ENCODE results near the gene DGCR2. TPM values are rescaled to one million over a fixed set of nuclear protein-coding genes. Genes with fewer than 3 reads are reported as not detected.

Gene DGCR2
- total and polyA plus RNA-seq, 2 of the 8 experiments (the other 6 are each of a cell fraction or from before 2014, with no cell fraction given), result 42.3 to 62.2 TPM

DNA sequence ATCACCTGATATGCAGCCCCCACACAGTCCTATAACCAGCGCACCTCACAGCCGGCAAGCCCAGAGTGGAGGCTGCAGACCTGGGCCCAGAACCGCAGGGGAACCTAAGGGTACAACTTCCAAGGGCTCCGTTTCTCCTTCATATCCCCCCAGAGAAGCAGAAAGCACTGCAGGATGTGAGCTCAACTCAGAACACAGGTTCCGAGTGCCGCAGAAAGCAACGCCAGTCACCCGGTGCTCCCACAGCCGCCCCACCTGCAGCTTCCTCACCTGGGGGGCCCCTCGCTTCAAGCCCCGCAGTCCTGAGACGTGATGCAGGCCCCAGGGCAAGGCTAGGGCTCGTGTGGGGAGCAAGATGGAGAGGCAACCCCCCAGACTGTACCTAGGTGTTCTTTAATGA lies 11.3 kb upstream of the DGCR2 start:
- Histone ChIP-seq H3K4me3 (ENCODE audit: extremely low read depth in 1 of 4, insufficient read depth in 2 of 4, low read depth in 3 of 4, low read length in 4 of 4) (no peak overlapping the region), H3K36me3 (ENCODE audit: control insufficient read depth in 2 of 4, insufficient read depth in 4 of 4, low read length in 3 of 4) (peaks cover 2 to 21% (median 7%) of the 10 kb centered on the region in 4 experiments; a peak in 5 of 8 replicates), H4K20me1 (replicated peaks in 1 of 2; ENCODE audit: control insufficient read depth in 1 of 2, insufficient read depth in 2 of 2, low read length in 2 of 2) (peaks cover 5 to 6% of the 10 kb centered on the region in 2 experiments), H3K79me2 (ENCODE audit: control insufficient read depth in 1 of 2, insufficient read depth in 2 of 2, low read length in 2 of 2) (no peaks in the 10 kb centered on the region), H4K91ac (replicated peaks; ENCODE audit: insufficient read length, low read length) (no peak overlapping the region), H2AK5ac (ENCODE audit: low read depth, low read length) (no peak overlapping the region), H4K5ac (ENCODE audit: insufficient read length, low read depth, low read length) (no peak overlapping the region), H3K27ac (ENCODE audit: low read depth, low read length) (no peak overlapping the region), H2AFZ (ENCODE audit: low read length) (no peak overlapping the region), H3K4me2 (ENCODE audit: insufficient read depth in 1 of 2, low read depth in 2 of 2, low read length in 2 of 2) (no peak overlapping the region), H3K23ac (ENCODE audit: insufficient read length) (no peak overlapping the region), H2BK20ac (ENCODE audit: low read length) (no peak overlapping the region), H3K9ac (replicated peaks in 1 of 4; ENCODE audit: extremely low read depth in 1 of 4, low read depth in 3 of 4, low read length in 3 of 4) (no peak overlapping the region), H3K23me2 (ENCODE audit: low read depth, low read length) (no peaks in the 10 kb centered on the region), H3K27me3 (replicated peaks in 1 of 4; ENCODE audit: control insufficient read depth in 3 of 4, extremely low read depth in 1 of 4, insufficient read depth in 3 of 4, low read length in 3 of 4) (0 out of 7 replicates have a peak, but pooled peaks cover 0 to 2% (median under 1%) of the 10 kb centered on the region in 4 experiments), H3K79me1 (ENCODE audit: low read depth, low read length) (no peaks in the 10 kb centered on the region), H3K56ac (replicated peaks; ENCODE audit: insufficient read length, low read depth, low read length) (no peak overlapping the region), H3K18ac (ENCODE audit: extremely low read depth, low read length) (no peak overlapping the region), H3K4ac (replicated peaks; ENCODE audit: insufficient read length, low read depth, low read length) (no peak overlapping the region), H3K4me1 (replicated peaks in 1 of 4; ENCODE audit: control insufficient read depth in 3 of 4, insufficient read depth in 4 of 4, low read length in 3 of 4) (no peaks in the 10 kb centered on the region), H2BK5ac (ENCODE audit: low read depth, low read length) (no peak overlapping the region), H2BK15ac (ENCODE audit: low read length) (no peak overlapping the region), H3K14ac (ENCODE audit: insufficient read length) (no peak overlapping the region), H4K8ac (ENCODE audit: extremely low read depth, insufficient read depth, low read length) (no peak overlapping the region), H3K9me3 (ENCODE audit: insufficient read depth in 2 of 2, low read depth in 1 of 2, low read length in 1 of 2) (no peaks in the 10 kb centered on the region), H2BK120ac (replicated peaks; ENCODE audit: low read depth, low read length) (no peak overlapping the region), H2BK12ac (ENCODE audit: low read depth, low read length) (no peak overlapping the region)
- CTCF ChIA-PET (ENCODE audit: partially characterized antibody), result interaction anchor here (0.8 to 2.1 kb wide), 6 partner anchors 11 to 134 kb away, joined by 3 to 7 read pairs (median 5); partner anchors contain the start of gene ESS2
- FAIRE-seq, result no peak
- 96% methylated on average over 11 of the region's 13 CpGs; no CpG with 5 or more reads in 1 of the 2 experiments for WGBS, 2 experiments (ENCODE audit: extremely low coverage in 1 of 2, insufficient coverage in 1 of 2, insufficient read length in 1 of 2, insufficient replicate concordance in 2 of 2, low coverage in 1 of 2, low lambda C conversion rate in 2 of 2, missing lambda C conversion rate in 1 of 2)
- DNase-seq (ENCODE audit: low read depth in 1 of 2, low spot score in 2 of 2), result no peak
- TF ChIP-seq TBP (IDR thresholded peaks at IDR 0.05; ENCODE audit: low read depth, low read length) (no peak), CREB1 (IDR thresholded peaks at IDR 0.05) (no peak), GABPA (IDR thresholded peaks at IDR 0.05; ENCODE audit: borderline replicate concordance, insufficient read depth, low read length) (no peak), POU5F1 (IDR thresholded peaks at IDR 0.05; ENCODE audit: low read depth, low read length) (no peak), RFX5 (IDR thresholded peaks at IDR 0.05; ENCODE audit: borderline replicate concordance, low read depth, low read length) (no peak), BACH1 (IDR thresholded peaks at IDR 0.05; ENCODE audit: low read length) (no peak), CHD1 (IDR thresholded peaks at IDR 0.05; ENCODE audit: low read depth, low read length) (no peak), SP2 (IDR thresholded peaks at IDR 0.05; ENCODE audit: low read length) (no peak), YY1 (IDR thresholded peaks at IDR 0.05; ENCODE audit: low read depth, low read length) (no peak), HDAC2 (IDR thresholded peaks at IDR 0.05; ENCODE audit: borderline replicate concordance in 1 of 2, low read depth in 2 of 2, low read length in 2 of 2) (no peak)
- POLR2A ChIA-PET (ENCODE audit: partially characterized antibody), result interaction anchor here (0.6 to 5.3 kb wide), 5 partner anchors 10 to 1470 kb away, joined by 3 to 24 read pairs (median 4); partner anchors contain the start of genes DGCR2 and ESS2

All from H1 (cell line).